IMR-90 (cell line): Measurements from ENCODE around the gene PCK1. TPM values are rescaled to one million over a fixed set of nuclear protein-coding genes. Genes with fewer than 3 reads are reported as not detected.

Source experiments
- ATAC-seq: fragments of 200-7000 bp; cut with Tn5 transposase; 2 replicates; pipeline ENCODE4 v1.9.1; 2020; ENCODE audit warnings: low read depth, mild to moderate bottlenecking, moderate library complexity
- BruUV-seq: library from RNA; stranded (reverse); fragments of 400-500 nt; replicated peaks from 2 replicates; lab custom pipeline; 2021; lab: Mats Ljungman, UMichigan
- CTCF ChIA-PET: fragments of 300-600 bp; formaldehyde crosslinking; extraction: SDS; loops from one replicate; lab custom pipeline; 2021; ENCODE audit warnings: antibody characterized with exemption; lab: Yijun Ruan, JAX
- POLR2A ChIA-PET: fragments of 300-600 bp; sonication (Branson Sonifier 250); formaldehyde crosslinking; loops from one replicate; lab custom pipeline; 2022; ENCODE audit warnings: antibody characterized with exemption; ENCODE audit not compliant: unreplicated experiment; lab: Charles Lee
- DNase-seq: peaks from one replicate; pipeline ENCODE4 v3.0.0; 2013
- H2AFZ ChIP-seq: replicated peaks from 2 replicates; pipeline ENCODE3; 2013; ENCODE audit warnings: low read length, mild to moderate bottlenecking; ENCODE audit not compliant: poor library complexity
- H2AK5ac ChIP-seq: 2 replicates; pipeline ENCODE4 v1.6.1; 2013; ENCODE audit warnings: low read depth, low read length, inconsistent platforms
- H2AK9ac ChIP-seq: replicated peaks from 2 replicates; pipeline ENCODE3; 2013; ENCODE audit warnings: mild to moderate bottlenecking, low read depth, low read length, moderate library complexity; ENCODE audit not compliant: poor library complexity
- H2BK120ac ChIP-seq: 2 replicates; pipeline ENCODE4 v1.6.1; 2013; ENCODE audit warnings: low read depth, low read length, inconsistent platforms
- H2BK15ac ChIP-seq: 3 replicates; pipeline ENCODE4 v1.6.1; 2013; ENCODE audit warnings: low read depth, low read length, inconsistent platforms
- H2BK20ac ChIP-seq: 2 replicates; pipeline ENCODE4 v1.6.1; 2013; ENCODE audit warnings: low read depth, mild to moderate bottlenecking, inconsistent platforms, low read length, moderate library complexity
- H2BK5ac ChIP-seq: 2 replicates; pipeline ENCODE4 v1.6.1; 2013; ENCODE audit warnings: mild to moderate bottlenecking, low read depth, low read length, inconsistent platforms; ENCODE audit not compliant: poor library complexity, severe bottlenecking
- H3K14ac ChIP-seq: replicated peaks from 2 replicates; pipeline ENCODE4 v1.6.1; 2013; ENCODE audit warnings: low read depth, low read length, inconsistent platforms
- H3K18ac ChIP-seq: 2 replicates; pipeline ENCODE4 v1.6.1; 2013; ENCODE audit warnings: low read depth, low read length, control low read depth
- H3K23ac ChIP-seq: 2 replicates; pipeline ENCODE4 v1.6.1; 2013; ENCODE audit warnings: low read depth, low read length, inconsistent platforms
- H3K27ac ChIP-seq: 2 replicates; pipeline ENCODE4 v1.5.1; 2013; ENCODE audit warnings: mild to moderate bottlenecking, control low read depth, low read length; ENCODE audit not compliant: insufficient read depth
- H3K27me3 ChIP-seq: 2 replicates; pipeline ENCODE4 v1.6.1; 2013; ENCODE audit warnings: low read length; ENCODE audit not compliant: control insufficient read depth, insufficient read depth
- H3K36me3 ChIP-seq: 2 replicates; pipeline ENCODE4 v1.6.1; 2013; ENCODE audit warnings: low read length, mixed read lengths; ENCODE audit not compliant: control insufficient read depth, insufficient read depth
- H3K4ac ChIP-seq: 2 replicates; pipeline ENCODE4 v1.6.1; 2013; ENCODE audit warnings: low read depth, low read length, inconsistent platforms
- H3K4me1 ChIP-seq: 2 replicates; pipeline ENCODE4 v1.6.1; 2013; ENCODE audit warnings: low read length, mixed read lengths; ENCODE audit not compliant: control insufficient read depth, insufficient read depth
- H3K4me2 ChIP-seq: 2 replicates; pipeline ENCODE4 v1.6.1; 2013; ENCODE audit warnings: low read depth, mild to moderate bottlenecking, control low read depth, low read length, moderate library complexity
- H3K4me3 ChIP-seq: 2 replicates; pipeline ENCODE4 v1.5.1; 2013; ENCODE audit warnings: low read depth, mild to moderate bottlenecking, control low read depth, low read length, moderate library complexity; ENCODE audit not compliant: insufficient read depth
- H3K56ac ChIP-seq: 2 replicates; pipeline ENCODE4 v1.6.1; 2013; ENCODE audit warnings: low read length, inconsistent platforms; ENCODE audit not compliant: insufficient read depth; ENCODE audit errors: extremely low read depth
- H3K79me1 ChIP-seq, 2 experiments: 2 replicates each; pipeline ENCODE4 v1.6.1; 2013; ENCODE audit warnings: low read length in 2 of 2, inconsistent platforms in 1 of 2, low read depth in 1 of 2
- H3K9ac ChIP-seq: 2 replicates; pipeline ENCODE4 v1.6.1; 2013; ENCODE audit warnings: low read depth, low read length, control low read depth
- H3K9me1 ChIP-seq: 2 replicates; pipeline ENCODE4 v1.6.1; 2013; ENCODE audit warnings: low read length, inconsistent platforms; ENCODE audit not compliant: insufficient read depth
- H3K9me3 ChIP-seq: 2 replicates; pipeline ENCODE4 v1.6.1; 2013; ENCODE audit warnings: low read length; ENCODE audit not compliant: control insufficient read depth, insufficient read depth
- H4K20me1 ChIP-seq: 2 replicates; pipeline ENCODE4 v1.6.1; 2013; ENCODE audit warnings: low read length, inconsistent platforms; ENCODE audit not compliant: insufficient read depth
- H4K5ac ChIP-seq: 2 replicates; pipeline ENCODE4 v1.6.1; 2013; ENCODE audit warnings: mild to moderate bottlenecking, low read depth, low read length, control low read depth
- H4K8ac ChIP-seq, 2 experiments: 2 replicates each; pipeline ENCODE4 v1.6.1; 2013; ENCODE audit warnings: low read depth in 2 of 2, low read length in 2 of 2, control low read depth in 1 of 2, inconsistent platforms in 1 of 2
- H4K91ac ChIP-seq: 2 replicates; pipeline ENCODE4 v1.6.1; 2013; ENCODE audit warnings: low read depth, low read length, inconsistent platforms; ENCODE audit not compliant: insufficient read depth
- BHLHE40 ChIP-seq: fragments of 150-350 bp; IDR thresholded peaks from 2 replicates; pipeline ENCODE4 v1.6.1; 2016; ENCODE audit warnings: mild to moderate bottlenecking, low read depth, low read length
- CTCF ChIP-seq: conservative IDR thresholded peaks from 2 replicates; pipeline ENCODE4 v1.5.1; 2012; ENCODE audit warnings: mild to moderate bottlenecking, low read depth, low read length, improper control_type of control experiment
- FOS ChIP-seq: fragments of 150-350 bp; IDR thresholded peaks from 2 replicates; pipeline ENCODE4 v1.6.1; 2016; ENCODE audit warnings: low read depth, low read length
- MAFK ChIP-seq: IDR thresholded peaks from 2 replicates; pipeline ENCODE4 v1.6.1; 2012; ENCODE audit warnings: low read depth, low read length, improper control_type of control experiment
- MAZ ChIP-seq: IDR thresholded peaks from 2 replicates; pipeline ENCODE4 v1.6.1; 2012; ENCODE audit warnings: low read depth, mild to moderate bottlenecking, low read length, improper control_type of control experiment, moderate library complexity, borderline replicate concordance
- MXI1 ChIP-seq: IDR thresholded peaks from 2 replicates; pipeline ENCODE4 v1.6.1; 2012; ENCODE audit warnings: low read depth, mild to moderate bottlenecking, low read length, moderate library complexity, borderline replicate concordance
- RAD21 ChIP-seq: IDR thresholded peaks from 2 replicates; pipeline ENCODE4 v1.6.1; 2012; ENCODE audit warnings: low read length, improper control_type of control experiment
- RFX5 ChIP-seq: IDR thresholded peaks from 2 replicates; pipeline ENCODE4 v1.8.0; 2012; ENCODE audit warnings: low read depth, mild to moderate bottlenecking, low read length, moderate library complexity
- SMC3 ChIP-seq: fragments of 150-350 bp; IDR thresholded peaks from 2 replicates; pipeline ENCODE4 v1.6.1; 2016; ENCODE audit warnings: low read depth, mild to moderate bottlenecking, antibody characterized with exemption, low read length, moderate library complexity
- USF2 ChIP-seq: fragments of 150-350 bp; IDR thresholded peaks from 2 replicates; pipeline ENCODE4 v1.6.1; 2017; ENCODE audit warnings: mild to moderate bottlenecking, antibody characterized with exemption, low read length, low read depth
- WGBS, 2 experiments: methylation state at CpG; one replicate each; pipeline versions ENCODE4 v1.1.5 to v1.1.7; 2013; ENCODE audit warnings: missing lambda C conversion rate in 2 of 2; ENCODE audit not compliant: insufficient read length in 1 of 2; ENCODE audit errors: extremely low coverage in 2 of 2; 5-methylcytosine and 5-hydroxymethylcytosine counted together
- dilution Hi-C: fragments of 300-500 bp; cut with HindIII; formaldehyde crosslinking; loops from one replicate; pipeline ENCODE4 v1.14.3; 2018; ENCODE audit warnings: low sequenced_read_pairs; ENCODE audit not compliant: unreplicated experiment
- in situ Hi-C: fragments of 300-500 bp; cut with MboI; formaldehyde crosslinking; loops from 3 replicates; pipeline ENCODE4 v1.14.3; 2019; ENCODE audit warnings: low sequenced_read_pairs, inconsistent platforms, mixed read lengths
- intact Hi-C: fragments of 100-400 bp; cut with micrococcal nuclease; formaldehyde crosslinking; loops from 2 replicates; pipeline ENCODE4 v1.10.0; 2022
- polyA plus RNA-seq, 3 experiments: library from polyadenylated mRNA; depleted of rRNA; stranded (reverse); fragments of >200 nt; gene quantifications; 2 replicates each; pipeline ENCODE4 v1.2.3, GENCODE V29; 2012; ENCODE audit warnings: low replicate concordance in 1 of 3
- total RNA-seq: library from RNA; depleted of rRNA; stranded (reverse); fragments of >200 nt; gene quantifications from 2 replicates; pipeline ENCODE4 v1.2.3, GENCODE V29; 2012

PCK1 gene
- total and polyA plus RNA-seq, 2 of the 4 experiments (the other 2 are of a cell fraction), result not detected

GRCh38 chr20:57589728-57590484 is 29.0 kb downstream of the PCK1 start (continued):
- TF ChIP-seq MAZ, result no peak

GRCh38 chr20:57590485-57591288 is 29.8 kb downstream of the PCK1 start:
- no TSS peak for BruUV-seq
- Histone ChIP-seq H3K27ac (no peak overlapping the region), H2AK5ac (no peak overlapping the region), H3K56ac (no peak overlapping the region), H4K20me1 (no peaks in the 10 kb centered on the region), H2BK20ac (no peak overlapping the region), H3K9ac (no peak overlapping the region), H2AK9ac (no peak overlapping the region), H2AFZ (no peak overlapping the region), H2BK120ac (no peak overlapping the region), H3K14ac (no peak overlapping the region), H3K27me3 (peaks cover 6% of the 10 kb centered on the region; the same call in 1 of the 2 replicates), H4K91ac (no peak overlapping the region), H4K5ac (no peak overlapping the region), H3K4me1 (no peaks in the 10 kb centered on the region), H2BK5ac (no peak overlapping the region), H3K9me1 (no peaks in the 10 kb centered on the region), H3K4me2 (no peak overlapping the region), H3K36me3 (no peaks in the 10 kb centered on the region), H3K4ac (no peak overlapping the region), H3K23ac (no peak overlapping the region), H3K9me3 (peaks cover 2% of the 10 kb centered on the region; the same call in 1 of the 2 replicates), H3K79me1 (no peaks in the 10 kb centered on the region), H4K8ac (no peak overlapping the region), H3K18ac (no peak overlapping the region), H3K4me3 (no peak overlapping the region), H2BK15ac (no peak overlapping the region)
- intact Hi-C loops, result no loop called here
- dilution Hi-C loops, result no loop called here
- ChIA-PET CTCF (no interaction called here), POLR2A (no interaction called here)
- ATAC-seq (no peak), DNase-seq (no peak)
- WGBS, 2 experiments, result 91% methylated on average over 6 of the region's 18 CpGs; no CpG with 5 or more reads in 1 of the 2 experiments
- in situ Hi-C loops, result loop anchor here (5.0 to 10.0 kb wide), 3 partner anchors 78 to 617 kb away; no protein-coding TSS in a partner anchor
- TF ChIP-seq MXI1 (no peak), RFX5 (no peak), RAD21 (no peak), SMC3 (no peak), MAZ (no peak), USF2 (no peak), BHLHE40 (no peak), MAFK (no peak), FOS (no peak), CTCF (no peak)
